NCI-H146 treated with DMSO at 0.1 percent for 48 hours (cell line): ENCODE results near the gene SRSF6.
A peak's percentile ranks its signal among the peaks of the same experiment; 100 is the strongest.
"Not testable (repeated sequence)": the region's sequence is repeated elsewhere in the genome, so short reads cannot be mapped to it uniquely, and the experiment has no call there.

Experiments used
- DNase-seq: peaks from one replicate; lab custom pipeline; 2025; ENCODE audit not compliant: unreplicated experiment; lab: John Stamatoyannopoulos, UW

The SRSF6 gene

GRCh38 chr20:43457640-43458421 lies at the start of gene SRSF6:
Gene SRSF6 (plus strand): TSS chr20:43457896. CDS start chr20:43458034, 138 bp downstream.
- DNase-seq = peak; percentile 94

GRCh38 chr20:43408848-43409576 lies 48.7 kb upstream of the SRSF6 start:
- peak; percentile 1 for DNase-seq

GRCh38 chr20:43409577-43409913 lies 48.2 kb upstream of the SRSF6 start:
- DNase-seq = no peak

GRCh38 chr20:43415661-43416430 lies 41.9 kb upstream of the SRSF6 start:
- no peak for DNase-seq

GRCh38 chr20:43416591-43417228 lies 41.0 kb upstream of the SRSF6 start:
- no peak for DNase-seq

- no peak for DNase-seq
Observed at GRCh38 chr20:43420192-43420591, 37.5 kb upstream of the SRSF6 start.

- not testable (repeated sequence) for DNase-seq
Observed at GRCh38 chr20:43420913-43421312, 36.8 kb upstream of the SRSF6 start.

GRCh38 chr20:43426172-43426571 lies 31.5 kb upstream of the SRSF6 start:
- no peak for DNase-seq

- DNase-seq = no peak
Observed at GRCh38 chr20:43430265-43431133, 27.2 kb upstream of the SRSF6 start.

GRCh38 chr20:43431134-43431519 lies 26.6 kb upstream of the SRSF6 start:
- DNase-seq = no peak

GRCh38 chr20:43432498-43432897 lies 25.2 kb upstream of the SRSF6 start:
- DNase-seq = no peak

- DNase-seq = no peak
Observed at GRCh38 chr20:43433250-43433854, 24.3 kb upstream of the SRSF6 start.

- no peak for DNase-seq
Observed at GRCh38 chr20:43434565-43434964, 23.1 kb upstream of the SRSF6 start.

- no peak for DNase-seq
Observed at GRCh38 chr20:43438578-43439316, 18.9 kb upstream of the SRSF6 start.

- no peak for DNase-seq
Observed at GRCh38 chr20:43440531-43440930, 17.2 kb upstream of the SRSF6 start.

- no peak for DNase-seq
Observed at GRCh38 chr20:43442282-43442880, 15.3 kb upstream of the SRSF6 start.

- peak; percentile 42 for DNase-seq
Observed at GRCh38 chr20:43444107-43444506, 13.6 kb upstream of the SRSF6 start.

GRCh38 chr20:43446361-43446879 lies 11.3 kb upstream of the SRSF6 start:
- DNase-seq = no peak

GRCh38 chr20:43448431-43448747 lies 9.3 kb upstream of the SRSF6 start:
- DNase-seq = not testable (repeated sequence)
